Measurements from ENCODE around the gene TMC2.

TMC2 gene

GRCh38 chr20:2585811-2586210 lies 49.4 kb downstream of the TMC2 start:
- DNase-seq (ENCODE audit: low read depth in 3 of 3) = no peak

GRCh38 chr20:2593756-2594155 lies 57.4 kb downstream of the TMC2 start:
- no peak for DNase-seq (ENCODE audit: low read depth in 3 of 3)

DNA sequence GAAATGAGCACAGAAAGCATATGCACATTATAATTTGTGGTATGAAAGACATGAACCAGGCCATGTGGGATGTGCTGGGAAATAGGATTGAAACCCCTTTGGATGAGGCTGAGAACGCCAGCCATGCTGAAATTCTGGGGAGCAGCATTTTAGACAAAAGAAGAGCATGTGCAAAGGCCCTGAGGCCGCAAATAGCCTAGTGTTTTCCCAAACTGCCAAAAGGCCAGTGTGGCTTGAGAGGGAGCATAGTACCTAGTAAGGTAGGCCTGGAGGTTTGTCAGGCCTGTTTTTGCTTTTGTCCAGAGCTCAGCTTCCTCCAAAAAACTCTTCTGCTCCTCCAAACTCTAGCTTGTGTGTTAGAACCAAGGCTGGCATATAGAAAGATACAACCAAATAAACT lies 58.7 kb downstream of the TMC2 start:
- DNase-seq (ENCODE audit: low read depth in 3 of 3) = no peak

- DNase-seq (ENCODE audit: low read depth in 3 of 3) = no peak
Observed at GRCh38 chr20:2596673-2597279, 60.4 kb downstream of the TMC2 start.

DNA sequence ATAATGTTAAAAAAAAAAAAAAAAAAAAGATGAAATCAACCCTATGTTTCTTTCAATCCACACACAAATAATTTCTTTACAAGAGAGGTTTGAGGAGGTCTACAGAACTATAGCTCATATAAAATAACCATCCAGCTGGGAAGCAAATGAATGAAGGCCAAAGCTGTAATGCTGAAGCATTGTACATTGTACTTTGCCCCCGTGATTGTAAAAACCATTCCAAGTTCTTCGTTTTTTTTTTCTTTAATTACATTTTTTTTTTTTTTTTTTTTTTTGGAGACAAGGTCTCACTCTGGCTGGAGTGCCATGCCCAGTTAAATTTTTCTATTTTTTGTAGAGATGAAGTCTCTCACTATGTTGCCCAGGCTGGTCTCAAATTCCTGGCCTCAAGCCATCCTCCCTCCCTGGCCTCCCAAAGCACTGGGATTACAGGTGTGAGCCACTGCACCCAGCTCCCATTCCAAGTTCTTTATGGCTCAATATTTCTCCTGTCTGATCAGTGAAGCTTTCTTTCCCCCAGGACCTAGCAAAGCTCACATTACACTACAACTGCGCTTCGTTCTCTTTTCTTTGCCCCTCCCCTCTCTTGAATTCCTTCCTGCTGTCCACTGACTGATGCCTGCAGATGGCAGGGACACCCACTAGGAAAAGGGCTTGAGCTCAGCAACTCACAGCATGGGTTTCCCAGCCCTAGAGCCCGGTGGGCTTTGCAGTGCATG lies 63.1 kb downstream of the TMC2 start:
- DNase-seq (ENCODE audit: low read depth in 3 of 3) = no peak

DNA sequence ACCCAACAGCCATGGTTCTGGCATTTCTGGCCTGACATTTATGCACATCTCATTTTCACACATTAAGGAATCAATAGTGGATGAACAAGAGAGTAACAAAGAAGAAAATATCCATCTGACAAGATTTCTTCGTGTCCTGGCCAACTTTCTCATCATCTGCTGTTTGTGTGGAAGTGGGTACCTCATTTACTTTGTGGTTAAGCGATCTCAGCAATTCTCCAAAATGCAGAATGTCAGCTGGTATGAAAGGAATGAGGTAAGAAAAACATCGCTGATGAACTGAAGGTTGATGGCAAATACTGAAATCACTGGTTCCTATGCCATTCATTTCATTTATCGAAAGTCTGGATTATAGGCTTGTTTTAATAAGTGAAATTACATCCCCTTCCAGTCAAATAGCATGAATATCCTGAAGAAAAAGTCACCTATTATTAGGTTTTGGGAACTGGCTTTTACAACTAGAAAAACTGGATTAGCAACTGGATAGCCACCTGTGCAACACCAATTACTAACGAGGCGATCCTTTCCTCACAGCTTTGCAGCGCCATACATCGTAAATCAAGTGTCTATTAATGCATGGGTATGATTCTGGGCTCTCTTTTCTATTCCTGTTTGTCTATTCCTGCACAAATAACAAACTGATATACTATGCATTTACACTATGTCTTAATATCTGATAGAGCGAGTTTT lies 65.8 kb downstream of the TMC2 start:
- no peak for DNase-seq (ENCODE audit: low read depth in 3 of 3)

- no peak for DNase-seq (ENCODE audit: low read depth in 3 of 3)
Observed at GRCh38 chr20:2602746-2603145, 66.4 kb downstream of the TMC2 start.

- no peak for DNase-seq (ENCODE audit: low read depth in 3 of 3)
Observed at GRCh38 chr20:2603816-2604505, 67.6 kb downstream of the TMC2 start.

- no peak for DNase-seq (ENCODE audit: low read depth in 3 of 3)
Observed at GRCh38 chr20:2604506-2604835, 68.1 kb downstream of the TMC2 start.

DNA sequence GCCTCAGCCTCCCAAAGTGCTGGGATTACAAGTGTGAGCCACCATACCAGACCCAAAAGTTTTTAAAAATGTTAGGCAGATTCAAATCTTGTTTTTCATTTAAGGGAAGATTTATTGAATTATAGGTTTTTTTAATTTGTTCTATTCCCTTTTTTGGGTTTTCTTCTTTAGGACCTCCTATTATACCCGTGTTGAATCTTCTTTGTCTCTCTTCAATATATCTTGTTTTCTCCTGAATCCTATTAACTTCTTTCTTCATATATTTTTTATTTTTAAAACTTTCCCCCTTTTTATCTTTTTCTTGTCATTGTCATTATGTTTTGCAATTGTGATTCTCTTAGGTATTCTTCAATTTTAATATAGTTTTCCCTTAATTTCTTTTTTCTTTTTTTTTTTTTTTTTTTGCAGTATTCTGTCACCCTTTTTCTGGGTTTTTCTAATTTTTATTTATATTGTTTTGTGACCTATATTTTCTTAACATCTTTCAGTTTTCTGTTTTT lies 70.2 kb downstream of the TMC2 start:
- no peak for DNase-seq (ENCODE audit: low read depth in 3 of 3)

- DNase-seq (ENCODE audit: low read depth in 3 of 3) = no peak
Observed at GRCh38 chr20:2610326-2610725, 74.0 kb downstream of the TMC2 start.

DNA sequence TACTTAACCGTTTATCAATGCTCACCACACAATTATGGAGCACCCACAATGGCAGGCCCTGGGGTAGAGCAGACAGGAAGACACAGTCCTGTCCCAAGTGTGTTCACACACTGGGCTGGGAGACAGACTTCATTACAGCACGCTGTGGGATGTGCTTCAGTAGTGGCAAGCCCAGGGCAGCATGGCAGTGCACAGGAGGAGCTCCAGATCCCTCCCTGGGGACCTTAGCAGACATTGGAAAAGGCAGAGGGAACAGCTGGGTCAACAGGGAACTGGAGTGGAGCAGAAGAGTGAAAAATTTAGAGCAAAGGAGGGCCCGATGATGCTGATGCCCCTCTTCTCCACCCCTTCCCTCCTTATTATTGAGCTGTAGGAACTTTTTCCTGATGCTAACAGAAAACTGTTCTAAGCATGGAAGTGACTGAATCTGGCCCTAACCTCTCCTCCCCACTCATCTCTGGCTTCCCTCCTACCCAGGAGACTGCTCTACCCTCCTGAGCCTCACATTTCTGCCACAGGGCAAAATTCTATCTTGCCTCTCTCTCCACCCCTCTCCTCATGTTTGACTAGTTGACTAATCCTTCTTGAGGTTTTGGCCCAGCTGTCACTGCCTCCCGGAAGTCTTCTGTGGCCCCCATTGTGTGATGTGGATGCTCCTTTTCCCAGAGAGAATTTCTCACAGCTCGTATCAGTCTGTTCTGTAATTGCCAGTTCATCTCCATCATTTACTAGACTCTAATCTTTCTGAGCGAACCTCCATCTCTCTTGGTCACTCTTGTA lies 74.8 kb downstream of the TMC2 start:
- no peak for DNase-seq (ENCODE audit: low read depth in 3 of 3)

DNA sequence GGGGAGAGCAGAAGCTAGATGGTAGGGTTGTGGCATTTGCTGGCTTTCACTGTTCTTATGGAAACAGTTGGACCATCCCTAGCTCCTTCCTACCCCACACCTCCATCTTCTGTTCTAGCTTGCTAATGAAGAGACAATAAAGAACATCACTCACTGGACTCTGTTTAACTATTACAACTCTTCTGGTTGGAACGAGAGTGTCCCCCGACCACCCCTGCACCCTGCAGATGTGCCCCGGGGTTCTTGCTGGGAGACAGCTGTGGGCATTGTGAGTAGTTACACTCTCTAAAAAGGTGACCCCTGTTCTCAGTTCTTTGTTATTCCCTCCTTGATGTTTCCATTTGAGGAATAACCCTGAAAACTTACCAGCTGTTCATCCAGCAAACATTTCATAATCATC lies 75.7 kb downstream of the TMC2 start:
- DNase-seq (ENCODE audit: low read depth in 3 of 3) = no peak

DNA sequence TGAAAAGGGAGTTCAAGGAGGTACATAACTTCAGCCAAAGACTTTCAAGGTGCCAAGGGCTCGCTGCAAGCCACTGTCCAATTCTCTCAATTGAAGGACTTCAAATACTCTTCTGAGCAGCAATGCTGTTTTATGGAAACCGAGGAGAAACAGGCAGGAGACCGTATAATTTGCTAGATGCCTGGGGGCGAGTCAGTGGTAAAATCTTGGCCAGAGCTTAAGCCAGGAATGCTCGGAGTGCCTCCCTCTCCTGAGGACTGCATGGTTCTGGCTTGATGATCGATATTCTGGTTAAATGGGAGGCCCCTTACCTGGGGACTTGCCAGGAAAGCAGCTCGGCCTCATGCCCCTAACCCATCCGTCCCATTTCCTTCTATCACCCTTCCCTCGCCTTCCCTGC lies 80.3 kb downstream of the TMC2 start:
- no peak for DNase-seq (ENCODE audit: low read depth in 3 of 3)

DNA sequence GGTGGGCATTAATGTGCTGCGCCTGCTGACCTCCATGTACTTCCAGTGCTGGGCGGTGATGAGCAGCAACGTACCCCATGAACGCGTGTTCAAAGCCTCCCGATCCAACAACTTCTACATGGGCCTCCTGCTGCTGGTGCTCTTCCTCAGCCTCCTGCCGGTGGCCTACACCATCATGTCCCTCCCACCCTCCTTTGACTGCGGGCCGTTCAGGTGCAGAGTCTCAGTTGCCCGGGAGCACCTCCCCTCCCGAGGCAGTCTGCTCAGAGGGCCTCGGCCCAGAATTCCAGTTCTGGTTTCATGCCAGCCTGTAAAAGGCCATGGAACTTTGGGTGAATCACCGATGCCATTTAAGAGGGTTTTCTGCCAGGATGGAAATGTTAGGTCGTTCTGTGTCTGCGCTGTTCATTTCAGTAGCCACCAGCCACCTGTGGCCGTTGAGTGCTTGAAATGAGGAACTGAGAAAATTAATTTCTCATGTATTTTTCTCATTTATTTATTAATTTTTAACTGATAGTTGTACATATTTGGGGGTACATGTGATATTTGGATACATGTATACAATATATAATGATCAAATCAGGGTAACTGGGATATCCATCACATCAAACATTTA lies 80.8 kb downstream of the TMC2 start:
- DNase-seq (ENCODE audit: low read depth in 3 of 3) = no peak

DNA sequence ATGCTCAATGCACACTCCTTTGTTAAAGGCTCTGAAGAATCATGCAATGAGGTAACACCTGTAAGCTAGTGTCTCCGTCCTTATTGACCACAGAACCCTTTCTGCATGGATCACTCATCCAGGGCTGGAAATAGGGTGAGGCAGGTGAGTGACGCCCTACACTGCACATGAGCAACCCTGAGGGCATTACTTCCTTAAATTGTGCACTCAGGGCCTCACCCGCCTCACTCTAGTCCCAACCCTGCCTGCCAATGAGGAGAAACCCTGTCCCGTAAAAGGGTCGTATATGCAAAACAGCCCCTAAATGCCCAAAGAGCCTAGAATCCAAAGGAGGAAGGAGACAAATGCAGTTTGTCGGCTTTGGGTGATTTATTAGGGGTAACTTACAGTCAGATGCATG lies 82.4 kb downstream of the TMC2 start:
- no peak for DNase-seq (ENCODE audit: low read depth in 3 of 3)

GRCh38 chr20:2619337-2619736 lies 83.0 kb downstream of the TMC2 start:
- DNase-seq (ENCODE audit: low read depth in 3 of 3) = no peak

DNA sequence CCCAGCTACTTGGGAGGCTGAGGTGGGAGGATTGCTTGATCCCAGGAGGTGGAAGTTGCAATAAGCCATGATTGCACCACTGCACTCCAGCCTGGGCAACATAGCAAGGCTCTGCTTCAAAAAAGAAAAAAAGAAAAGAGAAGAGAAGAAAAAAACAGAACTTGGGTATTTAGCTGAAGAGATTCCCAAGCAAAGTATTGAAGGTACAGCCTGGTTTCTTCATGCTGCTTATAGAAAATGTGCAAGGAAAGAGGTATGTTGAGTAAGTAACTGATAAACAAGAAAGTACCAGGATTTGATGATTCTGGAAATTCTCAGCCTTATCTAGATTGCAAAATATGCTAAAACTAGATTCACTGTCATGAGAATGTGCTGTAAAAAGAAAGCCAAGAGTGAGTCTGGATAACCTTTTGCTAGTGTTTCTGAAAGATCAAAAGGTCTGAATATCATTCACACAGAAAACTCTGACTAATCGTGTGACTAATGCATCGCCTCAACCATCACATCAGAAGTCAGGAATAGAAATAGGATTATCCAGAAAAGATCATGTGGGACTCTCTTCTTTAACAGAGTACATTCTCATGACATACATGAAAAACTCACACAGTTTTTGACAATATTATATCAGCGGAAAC lies 83.7 kb downstream of the TMC2 start:
- no peak for DNase-seq (ENCODE audit: low read depth in 3 of 3)

GRCh38 chr20:2624190-2624589 lies 87.8 kb downstream of the TMC2 start:
- no peak for DNase-seq (ENCODE audit: low read depth in 3 of 3)

DNA sequence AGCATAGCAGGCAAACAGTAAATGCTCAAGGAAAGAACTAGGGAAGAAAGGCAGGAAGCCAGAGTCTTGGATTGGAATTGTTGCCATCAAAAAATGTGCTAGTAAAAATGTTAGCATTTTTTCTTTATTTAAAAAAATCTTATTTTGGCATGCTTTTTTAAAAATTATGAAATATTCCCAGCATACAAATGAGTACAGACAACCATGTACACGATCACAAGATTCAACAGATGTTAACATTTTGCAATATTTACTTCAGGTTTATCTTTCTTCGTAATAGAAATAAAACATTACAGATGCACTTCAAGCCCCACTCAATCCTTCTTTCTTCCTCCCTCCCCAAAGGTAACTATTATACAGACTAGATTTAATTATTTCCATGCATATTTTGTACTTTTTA lies 88.7 kb downstream of the TMC2 start:
- DNase-seq (ENCODE audit: low read depth in 3 of 3) = no peak

Measured in stimulated activated CD4-positive, alpha-beta T cell treated with anti-CD3 and anti-CD28 coated beads, TNF-alpha, amount 100 ng/mL, for 48 hours (primary cell).